GM13977 (cell line): ENCODE measurements around the gene AGBL4.

Experiments
- DNase-seq: peaks from one replicate; pipeline ENCODE4 v3.0.0; 2012; ENCODE audit warnings: low spot score
- in situ Hi-C: fragments of 300-500 bp; cut with MboI; formaldehyde crosslinking; loops from one replicate; pipeline ENCODE4 v1.12.0; 2022; ENCODE audit warnings: low sequenced_read_pairs, low pct_unique_long_range_greater_than_20kb, mixed read lengths, inconsistent platforms; ENCODE audit not compliant: unreplicated experiment
- TF ChIP-seq, protein P1 (sequence below): IDR thresholded peaks from 2 replicates; pipeline ENCODE4 v1.5.1; 2012; ENCODE audit warnings: mild to moderate bottlenecking, control low read depth; ENCODE audit not compliant: insufficient read depth; ENCODE audit errors: extremely low read depth, missing control alignments

Gene AGBL4

DNA sequence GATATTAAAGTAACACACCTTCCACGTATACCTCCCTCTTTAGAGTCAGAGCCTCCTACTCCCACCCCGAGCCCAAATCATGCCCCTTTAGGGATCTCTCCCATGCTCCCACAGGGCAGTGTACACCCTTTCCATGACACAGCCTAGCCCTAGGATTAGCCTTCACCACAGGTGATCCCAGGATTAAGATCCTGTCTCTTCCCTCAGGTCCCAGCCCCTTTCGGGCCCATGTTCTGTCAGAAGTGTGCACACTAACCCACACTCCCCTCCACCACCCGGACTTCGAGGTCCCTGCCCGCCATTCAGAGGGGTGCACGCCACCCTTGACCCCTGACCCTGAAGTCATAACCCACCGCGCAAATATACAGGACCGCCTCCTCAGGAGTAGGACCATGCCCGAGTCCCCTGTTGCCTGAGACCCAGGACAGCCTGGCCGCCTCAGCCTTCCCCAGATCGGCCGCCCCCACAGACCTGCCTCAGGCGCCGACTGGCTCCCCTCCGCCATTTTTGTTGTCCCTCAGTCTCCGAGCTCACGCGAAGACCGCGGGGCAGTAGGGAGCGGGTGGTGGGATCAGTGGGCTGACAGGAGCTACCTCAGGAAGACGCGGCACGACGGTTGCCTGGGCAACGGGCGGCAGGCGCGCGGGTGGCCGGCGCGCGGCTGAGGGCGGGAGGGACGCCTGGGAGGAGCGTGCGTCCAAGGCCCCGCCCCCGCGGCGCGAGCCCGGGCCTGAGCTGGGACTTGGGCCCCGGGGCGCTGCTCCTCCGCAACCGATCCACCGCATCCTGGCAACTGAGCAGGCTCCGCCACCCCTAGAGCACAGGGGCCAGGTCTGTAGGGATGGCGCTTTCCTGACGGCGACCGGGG is at the start of gene AGBL4:
Gene AGBL4 (minus strand): TSS at position 663 of the 868 bp plus-strand sequence.
- no peak for DNase-seq
- in situ Hi-C loops: no loop called here
- TF ChIP-seq, protein P1, sequence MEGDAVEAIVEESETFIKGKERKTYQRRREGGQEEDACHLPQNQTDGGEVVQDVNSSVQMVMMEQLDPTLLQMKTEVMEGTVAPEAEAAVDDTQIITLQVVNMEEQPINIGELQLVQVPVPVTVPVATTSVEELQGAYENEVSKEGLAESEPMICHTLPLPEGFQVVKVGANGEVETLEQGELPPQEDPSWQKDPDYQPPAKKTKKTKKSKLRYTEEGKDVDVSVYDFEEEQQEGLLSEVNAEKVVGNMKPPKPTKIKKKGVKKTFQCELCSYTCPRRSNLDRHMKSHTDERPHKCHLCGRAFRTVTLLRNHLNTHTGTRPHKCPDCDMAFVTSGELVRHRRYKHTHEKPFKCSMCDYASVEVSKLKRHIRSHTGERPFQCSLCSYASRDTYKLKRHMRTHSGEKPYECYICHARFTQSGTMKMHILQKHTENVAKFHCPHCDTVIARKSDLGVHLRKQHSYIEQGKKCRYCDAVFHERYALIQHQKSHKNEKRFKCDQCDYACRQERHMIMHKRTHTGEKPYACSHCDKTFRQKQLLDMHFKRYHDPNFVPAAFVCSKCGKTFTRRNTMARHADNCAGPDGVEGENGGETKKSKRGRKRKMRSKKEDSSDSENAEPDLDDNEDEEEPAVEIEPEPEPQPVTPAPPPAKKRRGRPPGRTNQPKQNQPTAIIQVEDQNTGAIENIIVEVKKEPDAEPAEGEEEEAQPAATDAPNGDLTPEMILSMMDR: no peak

DNA sequence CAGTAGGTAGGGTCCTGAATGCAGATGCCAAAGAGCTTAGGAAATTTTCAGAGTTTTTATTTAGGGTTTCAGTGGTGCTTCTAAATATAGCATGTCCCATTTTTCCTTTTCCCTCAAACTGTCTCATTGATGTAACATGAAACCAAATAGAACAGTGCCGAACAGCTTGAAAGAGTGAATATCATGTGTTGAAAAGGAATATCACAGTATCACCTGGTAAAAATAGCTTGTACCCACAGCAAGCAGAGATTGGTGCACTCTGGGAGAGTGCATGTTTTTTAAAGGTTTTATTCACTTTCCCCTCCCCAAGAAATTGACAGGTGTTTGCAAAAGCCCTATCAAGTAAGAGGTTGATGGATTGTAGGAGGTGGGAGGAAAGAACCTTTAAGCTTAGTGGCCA is 43.1 kb upstream of the AGBL4 start:
- in situ Hi-C loops: no loop called here
- TF ChIP-seq, protein P1: no peak
- no peak for DNase-seq

DNA sequence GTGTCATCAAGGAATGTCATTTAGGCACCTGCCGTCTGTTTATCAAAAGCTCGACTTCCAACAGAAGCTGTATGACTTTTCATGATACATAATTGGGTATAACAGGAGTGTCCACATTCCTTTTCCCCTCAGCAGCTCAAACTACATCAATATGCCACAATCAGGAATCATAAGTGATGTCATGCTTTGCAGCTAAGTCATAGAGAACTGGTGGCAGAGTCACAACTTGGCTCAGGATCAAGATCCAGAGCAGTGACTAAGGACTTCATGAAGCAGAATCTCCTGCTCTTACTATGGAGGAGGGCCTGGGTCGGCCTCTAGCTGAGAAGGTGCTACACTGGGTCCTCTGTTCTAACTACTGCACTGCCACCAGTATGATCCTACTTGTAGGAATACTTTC is 36.5 kb upstream of the AGBL4 start:
- TF ChIP-seq, protein P1: no peak
- no peak for DNase-seq
- in situ Hi-C loops: no loop called here

DNA sequence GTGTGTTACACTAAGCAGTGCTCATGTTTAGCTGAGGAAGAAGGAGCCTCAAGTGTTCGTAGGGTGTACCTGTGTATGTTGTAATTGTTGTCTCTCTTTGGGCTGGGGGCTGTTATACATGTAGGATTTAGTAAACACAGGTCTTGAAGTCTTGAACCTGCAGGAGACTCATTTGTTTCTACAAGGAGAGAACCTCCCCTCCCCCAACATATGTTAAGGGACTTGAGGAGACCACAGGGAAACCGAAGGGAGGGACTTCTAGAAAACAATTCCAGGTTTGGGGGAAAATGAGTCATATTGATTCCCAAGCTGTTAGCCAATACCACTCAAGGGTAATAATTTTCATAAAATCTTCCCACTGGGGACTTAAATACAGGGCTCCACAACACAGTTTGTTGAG is 25.0 kb upstream of the AGBL4 start:
- no peak for DNase-seq

DNA sequence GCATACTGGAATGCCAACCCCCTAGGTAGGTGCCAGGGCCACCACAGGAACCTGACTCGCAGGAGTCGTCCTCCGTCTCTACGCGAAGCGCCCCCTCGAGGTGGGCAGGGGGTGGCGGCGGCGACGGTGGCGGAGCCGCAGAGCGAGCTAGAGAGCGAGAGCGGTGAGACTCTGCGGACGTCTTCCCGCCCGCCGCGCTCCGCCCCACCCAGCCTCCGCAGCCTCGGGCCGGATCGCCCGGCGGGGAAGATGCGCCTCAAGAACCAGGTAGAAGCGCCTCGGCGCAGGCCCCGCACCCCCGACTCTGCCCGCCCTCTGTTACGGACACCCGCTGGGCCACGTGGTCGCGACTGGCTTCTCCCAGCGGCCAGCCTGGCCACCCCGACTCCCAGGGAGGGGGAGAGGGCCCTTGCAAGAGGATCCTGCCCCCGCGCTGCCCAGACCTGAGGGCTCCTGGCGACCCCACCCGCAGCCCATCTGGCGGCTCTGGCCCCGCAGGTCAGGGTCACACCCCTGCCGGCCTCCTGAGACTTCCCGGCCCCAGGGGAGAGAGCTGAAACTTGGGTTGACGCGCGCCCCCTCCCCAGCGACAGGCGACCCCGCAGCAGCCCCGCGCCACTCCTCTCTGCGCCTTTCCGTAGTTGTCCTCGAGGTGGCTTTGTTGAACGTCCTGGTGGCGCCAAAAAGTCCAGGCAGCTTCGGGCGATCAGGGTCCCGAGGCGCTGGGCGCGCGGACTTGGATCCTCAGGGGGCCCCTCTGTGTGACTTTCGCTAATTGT is 24.4 kb upstream of the AGBL4 start:
- TF ChIP-seq, protein P1: no peak
- in situ Hi-C loops: no loop called here
- DNase-seq: no peak

More for the DNA sequence above, 25.0 kb upstream of the AGBL4 start:
- in situ Hi-C loops: no loop called here
- TF ChIP-seq, protein P1: no peak

DNA sequence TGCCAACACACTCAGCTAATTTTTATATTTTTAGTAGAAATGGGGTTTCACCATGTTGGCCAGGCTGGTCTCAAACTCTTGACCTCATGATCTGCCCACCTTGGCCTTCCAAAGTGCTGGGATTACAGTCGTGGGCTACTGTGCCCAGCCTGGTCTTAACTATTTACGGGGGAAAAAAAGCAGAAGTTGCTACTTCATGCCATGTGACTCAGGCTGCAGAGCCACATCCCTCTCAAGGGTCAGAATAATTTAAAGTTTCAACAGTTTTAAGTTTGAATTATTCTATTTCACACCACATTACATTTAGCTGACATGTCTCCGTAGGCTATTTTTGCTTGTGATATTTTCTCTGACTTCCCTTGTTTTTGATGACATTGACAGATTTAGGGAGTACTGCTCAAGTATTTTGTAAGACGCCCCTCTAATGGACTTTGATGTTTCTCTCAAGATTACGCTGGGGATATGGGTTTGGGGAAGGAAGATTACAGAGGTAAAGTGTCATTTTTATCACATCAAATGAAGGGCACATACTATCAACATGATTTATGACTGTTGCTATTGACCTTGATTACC is 14.6 kb upstream of the AGBL4 start:
- in situ Hi-C loops: no loop called here
- TF ChIP-seq, protein P1: no peak
- no peak for DNase-seq
